ENCODE data around the gene NCBP3.

NCBP3 gene

DNA sequence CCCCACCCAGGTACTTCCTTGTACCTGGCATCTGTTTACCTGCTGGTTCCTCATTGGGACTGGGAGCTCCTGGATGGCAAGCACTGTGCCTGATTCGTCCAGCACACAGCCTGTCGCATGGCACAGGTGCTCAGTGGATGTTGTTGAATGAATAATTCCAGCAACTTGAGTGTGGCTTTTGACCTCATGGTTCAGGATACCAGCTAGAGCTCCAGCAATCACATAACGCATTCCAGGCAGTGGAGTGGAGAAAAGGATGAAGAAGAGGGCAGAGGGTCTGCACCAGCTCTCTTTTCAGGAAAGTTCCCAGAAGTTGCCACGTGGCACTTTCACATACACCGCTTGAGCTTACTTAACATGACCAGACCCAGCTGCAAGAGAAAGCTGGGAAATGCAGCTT is 48.1 kb upstream of the NCBP3 start:
- no peak overlapping the region for H3K27ac ChIP-seq (ENCODE audit: low read length)
- H3K4me1 ChIP-seq (ENCODE audit: insufficient read depth, low read length) = peaks cover 22% of the 10 kb centered on the region
- no peak overlapping the region for H3K4me3 ChIP-seq (ENCODE audit: low read depth in 1 of 2, low read length in 2 of 2)
- no peak for TF ChIP-seq EZH2 (IDR thresholded peaks at IDR 0.05; ENCODE audit: borderline replicate concordance, low read depth, low read length, severe bottlenecking)
- TF ChIP-seq, protein P1, sequence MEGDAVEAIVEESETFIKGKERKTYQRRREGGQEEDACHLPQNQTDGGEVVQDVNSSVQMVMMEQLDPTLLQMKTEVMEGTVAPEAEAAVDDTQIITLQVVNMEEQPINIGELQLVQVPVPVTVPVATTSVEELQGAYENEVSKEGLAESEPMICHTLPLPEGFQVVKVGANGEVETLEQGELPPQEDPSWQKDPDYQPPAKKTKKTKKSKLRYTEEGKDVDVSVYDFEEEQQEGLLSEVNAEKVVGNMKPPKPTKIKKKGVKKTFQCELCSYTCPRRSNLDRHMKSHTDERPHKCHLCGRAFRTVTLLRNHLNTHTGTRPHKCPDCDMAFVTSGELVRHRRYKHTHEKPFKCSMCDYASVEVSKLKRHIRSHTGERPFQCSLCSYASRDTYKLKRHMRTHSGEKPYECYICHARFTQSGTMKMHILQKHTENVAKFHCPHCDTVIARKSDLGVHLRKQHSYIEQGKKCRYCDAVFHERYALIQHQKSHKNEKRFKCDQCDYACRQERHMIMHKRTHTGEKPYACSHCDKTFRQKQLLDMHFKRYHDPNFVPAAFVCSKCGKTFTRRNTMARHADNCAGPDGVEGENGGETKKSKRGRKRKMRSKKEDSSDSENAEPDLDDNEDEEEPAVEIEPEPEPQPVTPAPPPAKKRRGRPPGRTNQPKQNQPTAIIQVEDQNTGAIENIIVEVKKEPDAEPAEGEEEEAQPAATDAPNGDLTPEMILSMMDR (IDR thresholded peaks at IDR 0.05; ENCODE audit: borderline replicate concordance, extremely low read depth, low read length, poor library complexity, severe bottlenecking) = no peak
- no peak overlapping the region for H2AFZ ChIP-seq (ENCODE audit: low read depth, low read length)
- H4K20me1 ChIP-seq (ENCODE audit: insufficient read depth, low read length) = peaks cover 11% of the 10 kb centered on the region
- no peak overlapping the region for H3K9ac ChIP-seq (ENCODE audit: low read depth, low read length)
- no peaks in the 10 kb centered on the region for H3K36me3 ChIP-seq (ENCODE audit: insufficient read depth, low read length)
- H3K79me2 ChIP-seq (ENCODE audit: insufficient read depth, low read length) = no peaks in the 10 kb centered on the region
- H3K9me3 ChIP-seq (ENCODE audit: insufficient read depth, low read length, severe bottlenecking) = no peaks in the 10 kb centered on the region
- no peaks in the 10 kb centered on the region for H3K27me3 ChIP-seq (ENCODE audit: insufficient read depth, low read length, poor library complexity)
- no peak for ATAC-seq (ENCODE audit: insufficient read depth, low read depth)
- 0 out of 2 replicates have a peak overlapping the region, but pooled peaks have one; percentile 98 for H3K4me2 ChIP-seq (ENCODE audit: insufficient read depth, low read length)
- no peak for DNase-seq

DNA sequence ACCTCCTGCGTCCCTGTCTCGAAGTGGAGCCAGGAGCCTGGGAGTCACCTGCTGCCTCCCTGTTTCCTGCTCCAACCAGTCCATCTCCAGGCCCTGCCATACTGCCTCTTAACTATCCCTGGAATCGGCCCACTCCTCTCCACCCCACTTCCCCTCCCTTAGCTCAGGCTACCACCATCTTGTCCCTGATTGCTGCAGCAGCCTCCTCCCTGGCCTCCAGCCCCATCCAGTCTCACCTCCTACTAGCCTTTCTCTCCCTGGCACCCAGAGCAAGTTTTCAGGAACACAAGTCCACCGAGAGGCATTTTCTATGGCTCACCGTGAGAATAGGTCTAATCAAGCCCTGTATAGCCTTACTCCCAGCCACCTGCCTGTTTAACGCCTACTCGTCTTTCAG is 47.7 kb upstream of the NCBP3 start:
- Histone ChIP-seq H3K4me1 (ENCODE audit: insufficient read depth, low read length) (peaks cover 22% of the 10 kb centered on the region), H2AFZ (ENCODE audit: low read depth, low read length) (peak overlapping the region; percentile 91), H3K36me3 (ENCODE audit: insufficient read depth, low read length) (no peaks in the 10 kb centered on the region), H3K27me3 (ENCODE audit: insufficient read depth, low read length, poor library complexity) (no peaks in the 10 kb centered on the region), H3K9ac (ENCODE audit: low read depth, low read length) (peak overlapping the region; percentile 60), H3K79me2 (ENCODE audit: insufficient read depth, low read length) (no peaks in the 10 kb centered on the region), H3K9me3 (ENCODE audit: insufficient read depth, low read length, severe bottlenecking) (no peaks in the 10 kb centered on the region), H3K4me2 (ENCODE audit: insufficient read depth, low read length) (peak overlapping the region; percentile 98), H3K4me3 (ENCODE audit: low read depth in 1 of 2, low read length in 2 of 2) (peak overlapping the region in 1 of 2 experiments; percentile 79; a peak in 2 of 4 replicates), H3K27ac (ENCODE audit: low read length) (peak overlapping the region; percentile 66; the same call in 1 of the 2 replicates), H4K20me1 (ENCODE audit: insufficient read depth, low read length) (peaks cover 11% of the 10 kb centered on the region)
- no peak for ATAC-seq (ENCODE audit: insufficient read depth, low read depth)
- no peak for DNase-seq
- no peak for TF ChIP-seq EZH2 (IDR thresholded peaks at IDR 0.05; ENCODE audit: borderline replicate concordance, low read depth, low read length, severe bottlenecking)
- TF ChIP-seq, protein P1 (IDR thresholded peaks at IDR 0.05; ENCODE audit: borderline replicate concordance, extremely low read depth, low read length, poor library complexity, severe bottlenecking) = no peak

DNA sequence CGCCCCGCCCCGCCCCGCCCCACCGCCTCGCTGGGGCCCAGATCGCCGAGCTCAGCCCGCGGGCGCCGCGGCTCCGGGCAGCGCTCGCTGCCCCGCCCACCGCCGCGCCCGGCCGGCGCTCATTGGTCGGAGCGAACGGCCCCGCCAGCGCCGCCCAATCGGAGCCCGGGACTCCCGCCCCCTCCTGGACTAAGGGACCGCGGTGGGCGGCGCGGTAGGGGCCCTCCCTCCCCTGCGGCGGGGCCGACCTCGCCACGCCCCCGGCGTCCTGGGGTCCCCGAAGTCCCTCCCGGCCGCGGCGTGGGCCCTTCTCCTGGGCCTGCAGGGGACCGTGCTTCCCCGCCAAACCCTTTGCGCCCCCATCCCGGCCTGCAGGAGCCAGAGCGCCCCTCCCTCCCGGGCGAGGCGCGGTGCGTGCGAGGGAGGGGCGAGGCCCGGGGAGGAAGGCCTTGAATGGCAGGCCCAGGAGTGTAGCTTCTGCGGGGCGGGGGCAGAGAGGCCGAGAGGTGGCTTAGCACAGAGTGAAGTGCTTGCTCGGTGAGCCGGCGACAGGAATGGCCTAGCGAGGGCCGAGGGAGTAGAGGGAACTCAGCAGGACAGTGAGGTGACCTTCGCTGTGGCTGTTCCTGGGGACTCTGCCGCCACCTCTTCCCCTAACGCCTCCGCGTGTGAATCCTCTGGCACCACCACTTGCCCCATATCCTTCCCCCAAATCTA is 47.1 kb upstream of the NCBP3 start, which contains the start of gene CAMKK1:
Gene CAMKK1 (minus strand): TSS at position 51 of the 717 bp plus-strand sequence. CDS start 7,366 bp downstream, outside the sequence.
- H3K4me2 ChIP-seq (ENCODE audit: insufficient read depth, low read length) = peak within 1 kb of the TSS; percentile 98
- DNase-seq (peak; percentile 90), ATAC-seq (ENCODE audit: insufficient read depth, low read depth) (peak; percentile 86)
- H3K9me3 ChIP-seq (ENCODE audit: insufficient read depth, low read length, severe bottlenecking) = no peaks in the 10 kb centered on the region
- H3K4me1 ChIP-seq (ENCODE audit: insufficient read depth, low read length) = peaks cover 22% of the 10 kb centered on the region
- H3K79me2 ChIP-seq (ENCODE audit: insufficient read depth, low read length) = no peaks in the 10 kb centered on the region
- H2AFZ ChIP-seq (ENCODE audit: low read depth, low read length) = peak within 1 kb of the TSS; percentile 91
- H3K27ac ChIP-seq (ENCODE audit: low read length) = peak within 1 kb of the TSS; percentile 66
- peak within 1 kb of the TSS; percentile 51 to 79; a peak in 3 of 4 replicates for H3K4me3 ChIP-seq (ENCODE audit: low read depth in 1 of 2, low read length in 2 of 2)
- peak within 1 kb of the TSS; percentile 60 for H3K9ac ChIP-seq (ENCODE audit: low read depth, low read length)
- no peaks in the 10 kb centered on the region for H3K27me3 ChIP-seq (ENCODE audit: insufficient read depth, low read length, poor library complexity)
- TF ChIP-seq EZH2 (IDR thresholded peaks at IDR 0.05; ENCODE audit: borderline replicate concordance, low read depth, low read length, severe bottlenecking) = no peak
- TF ChIP-seq, protein P1 (IDR thresholded peaks at IDR 0.05; ENCODE audit: borderline replicate concordance, extremely low read depth, low read length, poor library complexity, severe bottlenecking) = no peak
- H3K36me3 ChIP-seq (ENCODE audit: insufficient read depth, low read length) = no peaks in the 10 kb centered on the region
- H4K20me1 ChIP-seq (ENCODE audit: insufficient read depth, low read length) = peaks cover 11% of the 10 kb centered on the region

Data from DND-41 (cell line).